HS-5 (cell line): ENCODE data around the gene ZDHHC8.

ENCODE experiments used
- DNase-seq: peaks from one replicate; pipeline ENCODE4 v3.0.0-alpha.2; 2012; ENCODE audit warnings: low read depth

Gene ZDHHC8

GRCh38 chr22:20114506-20115475, 16.8 kb upstream of the ZDHHC8 start:
- DNase-seq: no peak

GRCh38 chr22:20115691-20116375, 15.8 kb upstream of the ZDHHC8 start, which contains the start of gene RANBP1:
RANBP1 (plus strand) TSS chr22:20116104; CDS start chr22:20116185, 81 bp downstream.
- DNase-seq: no peak

- DNase-seq: no peak
These were observed 15.1 kb upstream of the ZDHHC8 start for GRCh38 chr22:20116376-20116950.

DNA sequence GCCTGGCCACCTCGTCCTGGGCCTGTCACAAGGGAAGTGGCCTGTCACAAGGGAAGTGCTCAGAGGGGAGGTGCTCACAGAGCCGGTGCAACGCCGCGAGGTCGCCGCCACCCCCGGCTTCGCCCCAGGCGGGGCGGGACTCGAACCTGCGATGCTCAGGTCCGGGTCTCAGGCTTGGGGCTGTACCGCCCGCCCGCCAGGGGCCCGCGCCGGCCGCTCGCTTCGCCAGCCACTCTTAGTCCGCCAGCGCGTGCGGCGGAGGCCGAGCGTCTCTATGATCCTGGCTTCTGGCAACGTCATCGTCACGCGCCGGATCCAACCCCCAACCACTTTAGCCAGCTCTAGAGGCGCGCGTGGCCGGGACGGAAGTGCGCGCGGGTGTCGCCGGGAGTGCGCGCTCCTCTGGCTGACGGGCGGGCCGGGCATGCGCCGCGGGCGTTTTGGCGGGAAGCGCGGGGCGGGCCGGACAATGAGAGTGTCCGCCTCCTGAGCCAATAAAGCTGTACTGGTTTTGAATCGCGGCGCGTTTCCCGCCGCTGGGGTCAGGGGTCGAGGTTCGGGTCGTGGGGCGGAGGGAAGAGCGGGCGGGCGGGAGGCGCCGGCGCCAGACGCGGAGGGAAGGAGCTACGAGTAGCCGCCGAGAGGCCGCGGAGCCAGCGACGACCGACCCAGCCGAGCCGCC, 14.5 kb upstream of the ZDHHC8 start, which contains the start of gene TRMT2A:
TRMT2A (minus strand) TSS at position 276 of the 682 bp plus-strand sequence. CDS start 320 bp downstream, outside the sequence.
- DNase-seq: peak; percentile 91

DNA sequence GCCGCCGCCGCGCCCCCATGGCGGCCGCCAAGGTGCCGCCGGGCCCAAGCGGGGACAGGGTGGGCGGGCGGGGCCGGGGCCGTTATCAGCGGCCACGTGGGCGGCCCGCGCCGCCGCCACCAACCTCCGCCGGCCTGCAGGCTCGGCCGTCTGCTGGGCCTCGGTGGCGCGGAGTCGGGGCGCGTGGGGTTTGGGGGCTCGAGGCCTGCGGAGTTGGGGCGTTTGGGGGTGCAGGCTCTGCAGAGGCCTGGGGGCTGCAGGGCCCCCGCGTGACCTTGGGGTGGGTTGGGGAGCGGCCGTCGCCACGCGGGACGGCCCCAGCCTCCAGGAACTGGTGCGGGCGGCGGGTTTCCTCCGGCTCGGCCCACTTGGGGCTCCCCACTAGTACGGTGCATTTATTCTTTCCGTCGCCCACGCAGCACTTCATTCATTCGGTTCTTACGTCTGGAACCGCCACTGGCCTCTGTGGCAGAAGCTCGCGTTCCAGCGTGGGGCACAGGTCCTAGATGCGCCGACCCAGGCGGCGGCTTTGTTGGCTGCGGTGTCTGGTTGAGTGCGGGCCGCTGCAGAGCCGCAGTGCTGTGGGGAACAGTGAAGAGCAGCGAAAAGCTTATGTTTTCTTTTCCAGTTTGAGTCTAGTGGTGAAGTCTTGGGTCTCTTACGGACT, 13.8 kb upstream of the ZDHHC8 start:
- no peak for DNase-seq

DNA sequence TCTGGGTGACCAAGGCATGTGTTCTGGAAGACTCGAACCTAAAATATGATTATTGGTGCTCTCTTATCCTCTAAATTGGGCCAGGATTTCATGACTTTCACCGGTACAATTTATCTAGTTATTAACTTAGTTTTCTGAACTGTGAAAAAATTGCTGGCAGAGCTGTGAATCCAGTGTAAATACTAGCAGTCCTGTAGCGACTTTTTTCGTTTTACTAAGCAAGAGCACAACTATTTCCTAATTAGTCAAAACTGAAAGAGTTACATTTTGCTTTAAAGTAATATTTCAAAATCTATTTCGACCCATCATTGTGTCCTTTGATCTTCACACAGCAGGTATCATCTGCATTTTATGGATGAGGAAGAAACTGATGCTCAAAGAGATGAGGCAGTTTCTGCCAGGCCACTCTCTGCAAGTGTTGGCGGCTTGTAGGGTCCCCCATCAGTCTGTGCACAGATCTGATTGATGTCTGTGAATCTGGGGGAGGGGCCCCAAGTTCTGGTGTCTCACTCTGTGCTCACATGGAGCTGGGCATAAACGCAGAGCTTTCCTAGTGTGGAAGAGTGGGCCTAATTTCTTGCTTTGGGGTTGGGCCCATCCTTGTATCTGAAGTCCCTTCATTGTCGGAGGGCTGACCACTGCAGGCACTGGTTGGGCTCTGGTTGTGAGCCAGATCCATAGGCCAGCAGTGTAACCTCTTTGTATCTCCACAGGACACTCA, 13.1 kb upstream of the ZDHHC8 start:
- no peak for DNase-seq

- DNase-seq: no peak
These were observed 9.7 kb upstream of the ZDHHC8 start for GRCh38 chr22:20121856-20122415.

GRCh38 chr22:20123366-20124082, 8.1 kb upstream of the ZDHHC8 start:
- DNase-seq: no peak

GRCh38 chr22:20124083-20124787, 7.4 kb upstream of the ZDHHC8 start:
- DNase-seq: no peak

DNA sequence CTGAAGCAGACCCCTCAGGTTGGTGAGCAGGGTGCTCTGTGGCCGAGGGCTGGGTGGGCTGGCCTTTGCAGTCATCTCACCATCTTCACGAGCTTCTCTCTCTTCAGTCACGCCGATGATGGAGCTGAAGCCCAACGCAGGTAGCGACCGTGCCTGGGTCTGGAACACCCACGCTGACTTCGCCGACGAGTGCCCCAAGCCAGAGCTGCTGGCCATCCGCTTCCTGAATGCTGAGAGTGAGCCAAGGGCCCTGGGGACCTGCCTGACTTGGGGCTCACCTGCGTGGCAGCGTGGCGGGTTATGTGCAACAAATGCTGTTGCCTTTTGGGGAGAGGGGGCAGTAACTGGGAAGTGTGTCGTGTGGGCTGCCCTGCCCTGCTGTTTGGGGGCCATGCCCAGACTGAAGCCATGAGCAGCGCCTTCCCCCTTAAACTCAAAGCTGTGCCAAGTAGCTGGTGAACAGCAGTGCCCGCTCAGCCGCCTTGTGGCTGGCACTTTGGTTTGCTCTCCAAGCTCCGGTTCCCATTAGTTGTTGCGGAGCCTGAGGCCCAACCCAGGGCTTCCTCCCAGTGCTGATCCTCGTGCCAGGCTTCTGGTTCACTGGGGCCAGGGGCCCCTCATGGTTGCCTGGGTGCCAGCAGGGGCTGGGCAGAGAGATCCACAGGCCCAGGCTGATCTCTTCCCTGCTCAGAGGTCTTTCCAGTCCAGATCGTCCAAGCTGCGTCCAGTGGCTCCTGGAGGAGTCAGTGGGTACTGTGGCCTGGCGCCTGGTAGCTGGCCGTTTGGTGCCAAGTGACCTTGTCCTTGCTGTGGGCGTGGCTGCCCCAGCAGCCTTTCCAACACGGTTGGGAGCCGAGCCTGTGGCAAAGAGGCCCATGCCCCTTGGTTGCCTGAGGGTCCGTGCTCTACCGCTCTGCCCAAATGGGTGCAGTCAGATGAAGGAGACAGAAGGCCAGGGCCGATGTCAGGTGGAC, 6.1 kb upstream of the ZDHHC8 start:
- no peak for DNase-seq

- DNase-seq: no peak
These were observed 5.1 kb upstream of the ZDHHC8 start for GRCh38 chr22:20126284-20127029.

GRCh38 chr22:20127318-20127868, 4.2 kb upstream of the ZDHHC8 start:
- no peak for DNase-seq

DNA sequence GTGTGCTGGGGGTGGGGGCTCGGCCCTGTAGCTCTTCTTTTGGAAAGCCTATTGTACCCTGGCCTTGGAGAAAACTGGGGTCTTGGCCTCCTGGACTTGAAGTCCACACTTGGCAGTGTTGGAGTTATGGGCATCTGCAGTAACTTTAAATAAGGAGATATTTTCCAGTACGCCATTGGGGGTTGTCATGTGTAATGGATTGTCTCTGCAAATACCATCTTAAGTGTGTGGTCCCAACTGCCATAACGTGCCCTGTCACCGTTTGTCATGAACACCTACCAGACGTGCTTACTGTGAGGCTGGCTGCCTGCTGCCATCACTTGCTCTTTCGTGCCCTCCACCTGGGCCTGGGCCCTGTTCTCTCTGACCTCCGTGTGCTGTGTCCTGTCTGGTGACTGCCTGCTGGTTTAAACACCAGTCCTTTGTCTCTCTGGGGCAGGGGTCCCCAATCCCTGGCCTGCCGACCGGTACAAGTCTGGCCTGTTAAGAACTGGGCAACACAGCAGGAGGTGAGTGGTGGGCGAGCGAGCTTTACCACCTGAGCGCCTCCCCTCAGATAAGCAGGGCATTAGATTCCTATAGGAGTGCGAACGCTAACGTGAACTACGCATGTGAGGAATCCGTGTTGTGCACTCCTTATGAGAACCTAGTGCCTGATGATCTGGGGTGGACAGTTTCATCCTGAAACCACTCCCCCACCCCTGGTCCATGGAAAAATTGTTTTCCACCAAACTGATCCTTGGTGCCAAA, 3.6 kb upstream of the ZDHHC8 start:
- DNase-seq: no peak

GRCh38 chr22:20128619-20128901, 3.0 kb upstream of the ZDHHC8 start:
- DNase-seq: no peak

- DNase-seq: no peak
These were observed 2.5 kb upstream of the ZDHHC8 start for GRCh38 chr22:20128902-20129746.

DNA sequence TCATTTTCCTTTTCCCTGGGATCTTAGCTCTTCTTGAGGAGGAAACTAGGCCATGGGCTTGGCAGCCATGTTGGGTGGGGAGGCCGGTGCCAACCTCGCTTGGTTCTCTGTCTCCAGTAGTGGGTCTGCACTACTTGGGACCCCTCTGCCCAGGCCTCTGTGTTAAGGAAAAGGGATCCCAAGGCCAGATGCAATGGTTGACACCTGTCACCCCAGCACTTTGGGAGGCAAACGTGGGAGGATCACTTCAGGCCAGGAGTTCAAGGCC, 1.9 kb upstream of the ZDHHC8 start:
- DNase-seq: no peak
